IMR-90 (cell line): ENCODE results near the gene EMC8. TPM values are rescaled to one million over a fixed set of nuclear protein-coding genes. Genes with fewer than 3 reads are reported as not detected.

ENCODE experiments used
- ATAC-seq: fragments of 200-7000 bp; cut with Tn5 transposase; 2 replicates; pipeline ENCODE4 v1.9.1; 2020; ENCODE audit warnings: low read depth, mild to moderate bottlenecking, moderate library complexity
- BruUV-seq: library from RNA; stranded (reverse); fragments of 400-500 nt; replicated peaks from 2 replicates; lab custom pipeline; 2021; lab: Mats Ljungman, UMichigan
- CTCF ChIA-PET: fragments of 300-600 bp; formaldehyde crosslinking; extraction: SDS; loops from one replicate; lab custom pipeline; 2021; ENCODE audit warnings: antibody characterized with exemption; lab: Yijun Ruan, JAX
- POLR2A ChIA-PET: fragments of 300-600 bp; sonication (Branson Sonifier 250); formaldehyde crosslinking; loops from one replicate; lab custom pipeline; 2022; ENCODE audit warnings: antibody characterized with exemption; ENCODE audit not compliant: unreplicated experiment; lab: Charles Lee
- DNase-seq: peaks from one replicate; pipeline ENCODE4 v3.0.0; 2013
- H2AFZ ChIP-seq: replicated peaks from 2 replicates; pipeline ENCODE3; 2013; ENCODE audit warnings: low read length, mild to moderate bottlenecking; ENCODE audit not compliant: poor library complexity
- H2AK5ac ChIP-seq: 2 replicates; pipeline ENCODE4 v1.6.1; 2013; ENCODE audit warnings: low read depth, low read length, inconsistent platforms
- H2AK9ac ChIP-seq: replicated peaks from 2 replicates; pipeline ENCODE3; 2013; ENCODE audit warnings: mild to moderate bottlenecking, low read depth, low read length, moderate library complexity; ENCODE audit not compliant: poor library complexity
- H2BK120ac ChIP-seq: 2 replicates; pipeline ENCODE4 v1.6.1; 2013; ENCODE audit warnings: low read depth, low read length, inconsistent platforms
- H2BK15ac ChIP-seq: 3 replicates; pipeline ENCODE4 v1.6.1; 2013; ENCODE audit warnings: low read depth, low read length, inconsistent platforms
- H2BK20ac ChIP-seq: 2 replicates; pipeline ENCODE4 v1.6.1; 2013; ENCODE audit warnings: low read depth, mild to moderate bottlenecking, inconsistent platforms, low read length, moderate library complexity
- H2BK5ac ChIP-seq: 2 replicates; pipeline ENCODE4 v1.6.1; 2013; ENCODE audit warnings: mild to moderate bottlenecking, low read depth, low read length, inconsistent platforms; ENCODE audit not compliant: poor library complexity, severe bottlenecking
- H3K14ac ChIP-seq: replicated peaks from 2 replicates; pipeline ENCODE4 v1.6.1; 2013; ENCODE audit warnings: low read depth, low read length, inconsistent platforms
- H3K18ac ChIP-seq: 2 replicates; pipeline ENCODE4 v1.6.1; 2013; ENCODE audit warnings: low read depth, low read length, control low read depth
- H3K23ac ChIP-seq: 2 replicates; pipeline ENCODE4 v1.6.1; 2013; ENCODE audit warnings: low read depth, low read length, inconsistent platforms
- H3K27ac ChIP-seq: 2 replicates; pipeline ENCODE4 v1.5.1; 2013; ENCODE audit warnings: mild to moderate bottlenecking, control low read depth, low read length; ENCODE audit not compliant: insufficient read depth
- H3K27me3 ChIP-seq: 2 replicates; pipeline ENCODE4 v1.6.1; 2013; ENCODE audit warnings: low read length; ENCODE audit not compliant: control insufficient read depth, insufficient read depth
- H3K36me3 ChIP-seq: 2 replicates; pipeline ENCODE4 v1.6.1; 2013; ENCODE audit warnings: low read length, mixed read lengths; ENCODE audit not compliant: control insufficient read depth, insufficient read depth
- H3K4ac ChIP-seq: 2 replicates; pipeline ENCODE4 v1.6.1; 2013; ENCODE audit warnings: low read depth, low read length, inconsistent platforms
- H3K4me1 ChIP-seq: 2 replicates; pipeline ENCODE4 v1.6.1; 2013; ENCODE audit warnings: low read length, mixed read lengths; ENCODE audit not compliant: control insufficient read depth, insufficient read depth
- H3K4me2 ChIP-seq: 2 replicates; pipeline ENCODE4 v1.6.1; 2013; ENCODE audit warnings: low read depth, mild to moderate bottlenecking, control low read depth, low read length, moderate library complexity
- H3K4me3 ChIP-seq: 2 replicates; pipeline ENCODE4 v1.5.1; 2013; ENCODE audit warnings: low read depth, mild to moderate bottlenecking, control low read depth, low read length, moderate library complexity; ENCODE audit not compliant: insufficient read depth
- H3K56ac ChIP-seq: 2 replicates; pipeline ENCODE4 v1.6.1; 2013; ENCODE audit warnings: low read length, inconsistent platforms; ENCODE audit not compliant: insufficient read depth; ENCODE audit errors: extremely low read depth
- H3K79me1 ChIP-seq, 2 experiments: 2 replicates each; pipeline ENCODE4 v1.6.1; 2013; ENCODE audit warnings: low read length in 2 of 2, inconsistent platforms in 1 of 2, low read depth in 1 of 2
- H3K9ac ChIP-seq: 2 replicates; pipeline ENCODE4 v1.6.1; 2013; ENCODE audit warnings: low read depth, low read length, control low read depth
- H3K9me1 ChIP-seq: 2 replicates; pipeline ENCODE4 v1.6.1; 2013; ENCODE audit warnings: low read length, inconsistent platforms; ENCODE audit not compliant: insufficient read depth
- H3K9me3 ChIP-seq: 2 replicates; pipeline ENCODE4 v1.6.1; 2013; ENCODE audit warnings: low read length; ENCODE audit not compliant: control insufficient read depth, insufficient read depth
- H4K20me1 ChIP-seq: 2 replicates; pipeline ENCODE4 v1.6.1; 2013; ENCODE audit warnings: low read length, inconsistent platforms; ENCODE audit not compliant: insufficient read depth
- H4K5ac ChIP-seq: 2 replicates; pipeline ENCODE4 v1.6.1; 2013; ENCODE audit warnings: mild to moderate bottlenecking, low read depth, low read length, control low read depth
- H4K8ac ChIP-seq, 2 experiments: 2 replicates each; pipeline ENCODE4 v1.6.1; 2013; ENCODE audit warnings: low read depth in 2 of 2, low read length in 2 of 2, control low read depth in 1 of 2, inconsistent platforms in 1 of 2
- H4K91ac ChIP-seq: 2 replicates; pipeline ENCODE4 v1.6.1; 2013; ENCODE audit warnings: low read depth, low read length, inconsistent platforms; ENCODE audit not compliant: insufficient read depth
- BHLHE40 ChIP-seq: fragments of 150-350 bp; IDR thresholded peaks from 2 replicates; pipeline ENCODE4 v1.6.1; 2016; ENCODE audit warnings: mild to moderate bottlenecking, low read depth, low read length
- CEBPB ChIP-seq: IDR thresholded peaks from 2 replicates; pipeline ENCODE4 v1.6.1; 2012; ENCODE audit warnings: low read depth, low read length, improper control_type of control experiment
- CHD1 ChIP-seq: IDR thresholded peaks from 2 replicates; pipeline ENCODE4 v1.6.1; 2012; ENCODE audit warnings: low read depth, low read length, improper control_type of control experiment
- CTCF ChIP-seq: conservative IDR thresholded peaks from 2 replicates; pipeline ENCODE4 v1.5.1; 2012; ENCODE audit warnings: mild to moderate bottlenecking, low read depth, low read length, improper control_type of control experiment
- ELK1 ChIP-seq: fragments of 150-350 bp; IDR thresholded peaks from 2 replicates; pipeline ENCODE4 v1.6.1; 2016; ENCODE audit warnings: low read depth, mild to moderate bottlenecking, low read length, moderate library complexity, borderline replicate concordance
- MAFK ChIP-seq: IDR thresholded peaks from 2 replicates; pipeline ENCODE4 v1.6.1; 2012; ENCODE audit warnings: low read depth, low read length, improper control_type of control experiment
- MAZ ChIP-seq: IDR thresholded peaks from 2 replicates; pipeline ENCODE4 v1.6.1; 2012; ENCODE audit warnings: low read depth, mild to moderate bottlenecking, low read length, improper control_type of control experiment, moderate library complexity, borderline replicate concordance
- MXI1 ChIP-seq: IDR thresholded peaks from 2 replicates; pipeline ENCODE4 v1.6.1; 2012; ENCODE audit warnings: low read depth, mild to moderate bottlenecking, low read length, moderate library complexity, borderline replicate concordance
- NFE2L2 ChIP-seq: fragments of 150-350 bp; IDR thresholded peaks from 2 replicates; pipeline ENCODE4 v1.6.1; 2016; ENCODE audit warnings: low read depth, mild to moderate bottlenecking, low read length
- POLR2A ChIP-seq: IDR thresholded peaks from 2 replicates; pipeline ENCODE4 v1.6.1; 2012; ENCODE audit warnings: mild to moderate bottlenecking, low read depth, low read length
- RAD21 ChIP-seq: IDR thresholded peaks from 2 replicates; pipeline ENCODE4 v1.6.1; 2012; ENCODE audit warnings: low read length, improper control_type of control experiment
- RCOR1 ChIP-seq: IDR thresholded peaks from 2 replicates; pipeline ENCODE4 v1.6.1; 2012; ENCODE audit warnings: mild to moderate bottlenecking, low read length, improper control_type of control experiment; ENCODE audit not compliant: insufficient replicate concordance
- RFX5 ChIP-seq: IDR thresholded peaks from 2 replicates; pipeline ENCODE4 v1.8.0; 2012; ENCODE audit warnings: low read depth, mild to moderate bottlenecking, low read length, moderate library complexity
- SMC3 ChIP-seq: fragments of 150-350 bp; IDR thresholded peaks from 2 replicates; pipeline ENCODE4 v1.6.1; 2016; ENCODE audit warnings: low read depth, mild to moderate bottlenecking, antibody characterized with exemption, low read length, moderate library complexity
- USF2 ChIP-seq: fragments of 150-350 bp; IDR thresholded peaks from 2 replicates; pipeline ENCODE4 v1.6.1; 2017; ENCODE audit warnings: mild to moderate bottlenecking, antibody characterized with exemption, low read length, low read depth
- WGBS, 2 experiments: methylation state at CpG; one replicate each; pipeline versions ENCODE4 v1.1.5 to v1.1.7; 2013; ENCODE audit warnings: missing lambda C conversion rate in 2 of 2; ENCODE audit not compliant: insufficient read length in 1 of 2; ENCODE audit errors: extremely low coverage in 2 of 2; 5-methylcytosine and 5-hydroxymethylcytosine counted together
- dilution Hi-C: fragments of 300-500 bp; cut with HindIII; formaldehyde crosslinking; loops from one replicate; pipeline ENCODE4 v1.14.3; 2018; ENCODE audit warnings: low sequenced_read_pairs; ENCODE audit not compliant: unreplicated experiment
- in situ Hi-C: fragments of 300-500 bp; cut with MboI; formaldehyde crosslinking; loops from 3 replicates; pipeline ENCODE4 v1.14.3; 2019; ENCODE audit warnings: low sequenced_read_pairs, inconsistent platforms, mixed read lengths
- intact Hi-C: fragments of 100-400 bp; cut with micrococcal nuclease; formaldehyde crosslinking; loops from 2 replicates; pipeline ENCODE4 v1.10.0; 2022
- polyA plus RNA-seq, 3 experiments: library from polyadenylated mRNA; depleted of rRNA; stranded (reverse); fragments of >200 nt; gene quantifications; 2 replicates each; pipeline ENCODE4 v1.2.3, GENCODE V29; 2012; ENCODE audit warnings: low replicate concordance in 1 of 3
- total RNA-seq: library from RNA; depleted of rRNA; stranded (reverse); fragments of >200 nt; gene quantifications from 2 replicates; pipeline ENCODE4 v1.2.3, GENCODE V29; 2012

EMC8 gene
- total and polyA plus RNA-seq, 2 of the 4 experiments (the other 2 are of a cell fraction): 23.7 to 48.9 TPM

GRCh38 chr16:85847681-85848601, 48.6 kb upstream of the EMC8 start:
- no TSS peak for BruUV-seq
- no peak overlapping the region for H2AFZ ChIP-seq
- no peak overlapping the region for H2BK20ac ChIP-seq
- no peak overlapping the region for H3K27ac ChIP-seq
- no peaks in the 10 kb centered on the region for H3K36me3 ChIP-seq
- no peaks in the 10 kb centered on the region; the same call in 1 of the 2 replicates for H3K4me1 ChIP-seq
- dilution Hi-C loops (no loop called here), intact Hi-C loops (no loop called here), in situ Hi-C loops (no loop called here)
- no peak overlapping the region for H2BK5ac ChIP-seq
- H2BK120ac ChIP-seq: no peak overlapping the region
- POLR2A ChIA-PET: no interaction called here
- ATAC-seq: no peak
- H3K4ac ChIP-seq: no peak overlapping the region
- no peak overlapping the region for H3K56ac ChIP-seq
- CTCF ChIA-PET: no interaction called here
- no peak overlapping the region for H3K4me2 ChIP-seq
- no peaks in the 10 kb centered on the region for H3K79me1 ChIP-seq
- H3K9ac ChIP-seq: no peak overlapping the region
- no peak overlapping the region for H4K8ac ChIP-seq
- H3K4me3 ChIP-seq: no peak overlapping the region
- peaks cover 1% of the 10 kb centered on the region for H3K9me3 ChIP-seq
- H3K18ac ChIP-seq: no peak overlapping the region
- H3K9me1 ChIP-seq: no peaks in the 10 kb centered on the region
- H2BK15ac ChIP-seq: no peak overlapping the region
- WGBS, 2 experiments: 68% methylated on average over 17 of the region's 39 CpGs; no CpG with 5 or more reads in 1 of the 2 experiments
- H4K5ac ChIP-seq: no peak overlapping the region
- H4K91ac ChIP-seq: no peak overlapping the region
- H3K14ac ChIP-seq: no peak overlapping the region
- H2AK9ac ChIP-seq: no peak overlapping the region
- no peak for DNase-seq
- H3K27me3 ChIP-seq: peaks cover 78% of the 10 kb centered on the region
- no peak overlapping the region for H2AK5ac ChIP-seq
- no peak overlapping the region for H3K23ac ChIP-seq
- no peaks in the 10 kb centered on the region for H4K20me1 ChIP-seq
- TF ChIP-seq MXI1: no peak
- no peak for TF ChIP-seq SMC3
- TF ChIP-seq CEBPB: no peak
- TF ChIP-seq RCOR1: no peak
- TF ChIP-seq NFE2L2: no peak
- no peak for TF ChIP-seq CTCF
- TF ChIP-seq ELK1: no peak
- TF ChIP-seq RAD21: no peak
- TF ChIP-seq BHLHE40: no peak
- no peak for TF ChIP-seq CHD1
- TF ChIP-seq POLR2A: no peak
- no peak for TF ChIP-seq MAZ
- no peak for TF ChIP-seq MAFK
- no peak for TF ChIP-seq USF2
- no peak for TF ChIP-seq RFX5
